Stimulated activated CD8-positive, alpha-beta memory T cell treated with anti-CD3 and anti-CD28 coated beads, Interleukin-4, amount 100 ng/mL, for 24 hours (primary cell): ENCODE results near the gene ENHO.
"Not testable (repeated sequence)": the region's sequence is repeated elsewhere in the genome, so short reads cannot be mapped to it uniquely, and the experiment has no call there.

Experiments
- DNase-seq: peaks from one replicate; pipeline ENCODE4 v3.0.0-alpha.2; 2020; ENCODE audit warnings: low read depth

Gene ENHO

DNA sequence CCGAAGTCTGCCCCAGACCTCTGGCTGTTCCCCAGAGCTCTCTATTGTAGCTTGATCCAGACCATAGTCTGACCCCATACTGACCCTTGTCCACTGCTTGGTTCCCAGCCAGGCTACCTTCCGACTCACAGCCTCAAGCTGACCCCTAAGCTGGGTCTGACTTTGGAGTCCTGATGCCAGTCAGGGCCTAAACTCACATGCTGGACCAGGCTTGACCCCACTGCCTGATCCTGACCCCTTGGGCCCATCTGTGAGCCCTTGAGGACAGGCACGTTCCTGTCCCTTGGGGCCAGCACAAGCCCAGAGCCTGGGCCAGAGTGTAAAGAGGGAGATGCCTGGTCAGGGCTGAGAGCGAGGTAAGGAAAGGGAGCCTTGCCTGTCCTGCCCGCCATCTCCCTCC lies 32.7 kb upstream of the ENHO start:
- DNase-seq: no peak

DNA sequence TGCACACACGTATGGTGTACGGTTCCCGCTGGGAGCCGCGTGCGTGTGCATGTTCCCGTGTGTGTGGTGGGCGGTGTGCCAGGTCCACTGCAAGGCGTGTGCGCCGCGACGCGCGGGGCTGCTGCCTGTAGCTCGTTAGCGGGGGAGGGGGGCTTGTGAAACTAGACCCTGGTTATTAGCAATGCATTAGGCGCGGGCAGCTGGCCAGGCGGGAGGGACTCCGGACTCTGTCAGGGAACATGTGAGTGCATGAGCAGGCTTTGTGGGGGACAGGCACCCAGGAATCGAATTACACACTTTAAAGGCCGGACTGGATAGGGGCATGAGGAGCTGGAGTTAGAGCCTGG lies 32.2 kb upstream of the ENHO start:
- no peak for DNase-seq

DNA sequence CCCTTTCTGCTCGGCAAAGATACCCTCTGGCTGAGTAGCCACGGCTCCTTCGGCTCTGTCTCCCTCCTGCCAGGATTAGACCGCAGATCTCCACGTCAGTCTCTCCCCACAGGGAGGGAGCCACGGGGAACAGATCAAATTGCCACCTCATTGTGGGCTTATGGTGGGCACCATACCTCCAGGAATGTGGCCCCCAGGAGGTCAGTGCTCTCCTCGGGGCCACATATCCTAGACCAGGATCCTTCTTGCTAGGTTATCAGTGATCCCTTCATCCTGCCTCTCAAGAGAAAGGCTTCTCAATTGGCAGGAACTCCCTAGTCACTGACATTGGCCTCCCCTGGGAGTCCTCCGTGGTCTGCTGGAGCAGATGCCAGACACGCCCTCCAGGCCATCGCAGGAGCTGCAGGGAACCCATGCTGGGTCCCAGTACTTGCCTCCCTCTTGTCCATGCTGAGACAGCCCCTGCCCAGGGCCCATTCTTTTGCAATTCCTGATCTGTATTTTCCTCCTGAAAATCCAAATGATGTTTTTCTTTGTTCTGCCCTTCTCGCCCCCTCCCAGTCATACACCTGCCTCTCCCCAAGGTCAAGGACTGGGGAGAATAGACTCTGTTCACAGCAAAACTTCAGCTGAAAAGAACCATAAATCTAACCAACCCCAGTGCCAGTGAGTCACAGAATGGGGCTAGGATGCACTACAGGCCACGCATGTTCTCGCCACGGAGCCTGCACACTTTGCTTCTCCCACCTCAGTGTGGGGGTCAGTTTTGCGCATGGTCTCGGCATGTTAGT lies 31.6 kb upstream of the ENHO start:
- DNase-seq: no peak

DNA sequence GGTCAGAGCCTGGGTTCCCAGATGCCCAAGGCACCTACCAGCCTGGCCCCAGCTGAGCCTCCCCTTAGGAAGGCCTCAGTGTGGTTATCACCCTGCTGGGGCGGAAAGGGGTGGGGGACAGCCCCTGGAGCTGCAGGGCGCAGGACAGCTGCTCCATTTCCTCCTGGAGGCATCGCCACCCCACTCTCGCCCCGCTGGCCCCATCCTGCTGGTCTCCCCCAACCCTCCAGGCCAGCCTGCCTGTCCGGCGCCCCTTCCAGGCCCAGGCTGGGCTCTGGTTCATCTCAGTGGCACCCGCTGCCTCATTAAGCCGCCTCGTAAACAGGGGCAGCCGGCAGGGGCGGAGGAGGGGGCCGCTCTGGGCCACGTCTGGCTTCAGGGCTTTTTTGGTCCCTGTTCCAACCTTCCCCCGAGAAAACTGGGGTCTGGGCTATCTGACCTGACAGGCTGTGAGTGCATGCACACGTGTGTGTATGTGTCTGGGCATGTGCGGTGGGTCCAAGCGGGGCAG lies 30.8 kb upstream of the ENHO start:
- no peak for DNase-seq

DNA sequence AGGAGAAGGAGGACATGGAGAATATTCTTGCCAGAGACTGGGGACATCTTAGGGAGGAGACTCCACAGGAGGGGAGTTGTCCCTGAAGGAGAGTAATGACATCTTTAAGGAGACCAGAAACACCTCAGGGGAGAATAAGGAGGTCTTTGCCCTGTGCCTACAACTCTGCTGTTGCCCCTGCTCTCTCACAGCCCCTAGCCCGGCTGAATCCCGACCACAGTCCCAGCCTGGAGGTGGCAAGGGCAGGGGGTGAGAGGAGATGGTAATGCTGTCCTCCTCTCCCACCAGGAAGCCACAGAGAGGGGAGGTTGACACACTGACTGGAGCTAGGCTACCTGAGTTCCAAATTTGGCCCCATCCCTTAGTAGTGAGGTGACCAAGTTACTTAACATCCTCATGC lies 30.2 kb upstream of the ENHO start:
- no peak for DNase-seq

DNA sequence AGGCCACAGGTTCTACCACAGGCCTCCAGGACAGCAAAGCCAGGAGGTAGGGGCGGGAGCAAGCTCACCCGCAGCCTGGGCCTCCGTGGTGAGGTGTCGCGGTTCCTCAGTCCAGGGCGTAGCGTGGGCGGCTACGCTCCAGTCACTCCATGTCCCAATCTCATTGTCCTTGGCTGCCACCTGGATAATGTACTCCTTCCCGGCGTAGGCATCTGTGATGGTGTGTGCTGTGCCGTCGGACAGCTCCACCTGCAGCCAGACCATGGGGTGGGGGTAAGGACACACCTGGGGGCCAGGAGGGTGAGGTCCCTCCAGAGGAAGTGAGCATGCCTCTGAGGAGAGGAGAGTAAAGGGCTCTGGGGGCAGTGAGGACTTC lies 29.8 kb upstream of the ENHO start:
- DNase-seq: no peak

DNA sequence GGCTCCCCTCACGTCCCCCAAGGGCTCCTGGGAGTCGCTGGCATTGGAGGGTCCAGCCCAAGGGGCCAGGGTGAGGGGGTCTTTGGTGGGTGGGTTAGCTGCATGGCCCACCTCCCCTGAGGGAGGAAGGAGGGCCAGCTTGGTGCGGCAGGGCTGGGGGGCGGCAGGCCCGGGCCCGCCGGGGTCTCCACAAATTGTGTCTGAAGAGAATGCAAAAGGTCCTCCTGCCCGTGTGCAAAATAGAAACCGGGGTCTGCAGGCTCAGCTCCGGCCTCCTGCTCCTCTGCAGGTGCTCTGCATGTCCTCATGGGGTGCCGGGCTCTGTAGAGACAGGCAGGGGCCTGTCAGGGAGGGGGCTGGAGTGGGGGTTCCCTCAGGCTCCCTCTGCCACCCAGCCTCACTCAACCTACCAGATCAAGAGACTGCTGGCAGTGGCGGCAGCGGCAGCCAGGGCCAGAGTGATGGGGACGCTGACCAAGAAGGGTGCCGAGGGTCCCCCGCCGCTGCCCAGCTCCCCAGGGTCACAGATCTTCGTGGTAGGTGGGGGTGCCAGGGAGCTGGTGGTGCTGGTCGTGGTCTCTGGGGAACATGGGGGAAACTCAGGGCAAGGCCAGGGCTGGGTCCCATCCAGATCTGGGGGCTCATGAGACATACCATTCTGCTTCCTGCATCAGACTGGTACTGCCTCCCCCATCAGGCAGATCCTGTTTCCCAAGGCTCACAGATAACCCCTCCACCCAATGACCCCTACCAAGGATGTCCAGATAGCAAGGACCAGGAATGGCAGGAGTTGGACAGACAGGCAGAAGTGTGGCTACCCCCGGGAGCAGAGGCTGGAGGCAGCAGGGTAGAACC lies 29.2 kb upstream of the ENHO start:
- DNase-seq: no peak

DNA sequence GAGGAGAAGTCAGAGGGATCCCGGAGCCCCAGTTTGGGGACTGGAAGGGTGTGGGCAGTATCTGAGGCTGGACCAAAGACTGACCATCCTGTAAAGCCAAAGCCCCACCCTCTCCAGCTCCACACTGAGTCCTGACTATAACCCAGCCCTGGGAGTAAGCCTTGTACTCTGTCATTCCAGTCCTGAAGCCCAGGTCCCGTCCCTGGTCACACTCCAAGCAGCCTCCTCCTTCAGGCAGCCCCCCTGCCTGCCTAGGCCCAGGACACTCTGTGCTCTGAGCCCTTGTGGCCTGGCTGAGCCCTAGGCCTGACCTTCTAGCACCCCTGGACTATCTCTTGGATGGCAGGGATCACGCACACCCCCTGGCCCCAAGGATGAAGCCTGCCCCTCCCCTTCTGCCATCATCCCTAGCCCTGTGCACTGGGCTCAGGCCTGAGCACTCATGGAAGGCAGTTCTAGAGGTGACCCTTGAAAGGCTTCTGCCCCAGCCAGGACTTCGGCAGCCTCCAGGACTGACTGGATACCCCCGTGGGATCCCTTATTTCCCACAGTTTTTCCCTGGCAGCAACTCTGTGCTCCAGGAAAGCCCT lies 28.0 kb upstream of the ENHO start:
- DNase-seq: no peak

DNA sequence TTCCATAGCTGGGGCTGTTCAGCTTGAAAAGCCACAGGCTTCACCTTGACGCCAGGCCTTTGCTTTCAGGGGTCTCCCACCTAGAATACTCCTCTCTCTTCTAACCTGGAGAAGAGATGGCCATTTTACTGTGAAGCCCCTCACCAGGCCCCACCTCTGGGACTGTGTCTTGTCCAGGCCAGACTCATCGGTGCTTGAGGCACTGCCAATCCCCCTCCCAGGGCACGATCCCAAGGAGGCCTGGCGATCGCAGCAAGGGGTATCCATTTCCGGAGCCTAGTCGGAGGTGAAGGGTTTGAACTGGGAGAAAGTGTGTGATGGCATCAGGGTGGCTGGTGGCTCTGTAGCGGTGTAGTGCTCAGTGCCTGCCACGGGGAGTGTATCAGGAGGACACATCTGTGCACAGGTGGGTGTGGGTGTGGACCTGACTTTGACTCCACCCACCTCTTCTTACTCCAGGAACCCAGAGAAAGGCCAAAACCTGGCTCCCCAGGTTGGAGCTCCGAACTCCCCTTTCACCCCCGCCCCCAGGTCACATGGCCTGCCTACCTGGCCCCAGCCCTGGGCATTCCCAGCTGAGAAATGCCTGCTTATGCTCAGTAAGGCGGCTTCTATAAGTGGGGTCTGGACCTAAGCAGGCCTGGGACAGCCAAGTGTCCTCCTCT lies 27.4 kb upstream of the ENHO start:
- no peak for DNase-seq

DNA sequence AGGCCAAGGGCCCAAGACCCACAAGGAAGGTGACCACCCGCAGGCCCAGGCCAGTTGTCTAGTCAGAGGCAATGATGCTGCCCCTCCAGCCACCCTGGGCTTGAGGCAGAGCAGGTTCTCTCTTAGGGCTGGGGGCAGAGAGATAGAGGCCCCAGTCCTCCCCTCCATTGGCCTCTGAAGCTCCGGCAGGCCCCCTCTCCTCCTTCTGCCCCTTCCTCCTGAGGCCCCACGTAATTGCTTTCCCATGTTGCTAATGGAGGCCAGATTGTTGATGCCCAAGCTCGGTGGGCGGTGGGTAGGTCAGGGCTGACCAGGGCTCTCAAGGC lies 26.6 kb upstream of the ENHO start:
- no peak for DNase-seq

DNA sequence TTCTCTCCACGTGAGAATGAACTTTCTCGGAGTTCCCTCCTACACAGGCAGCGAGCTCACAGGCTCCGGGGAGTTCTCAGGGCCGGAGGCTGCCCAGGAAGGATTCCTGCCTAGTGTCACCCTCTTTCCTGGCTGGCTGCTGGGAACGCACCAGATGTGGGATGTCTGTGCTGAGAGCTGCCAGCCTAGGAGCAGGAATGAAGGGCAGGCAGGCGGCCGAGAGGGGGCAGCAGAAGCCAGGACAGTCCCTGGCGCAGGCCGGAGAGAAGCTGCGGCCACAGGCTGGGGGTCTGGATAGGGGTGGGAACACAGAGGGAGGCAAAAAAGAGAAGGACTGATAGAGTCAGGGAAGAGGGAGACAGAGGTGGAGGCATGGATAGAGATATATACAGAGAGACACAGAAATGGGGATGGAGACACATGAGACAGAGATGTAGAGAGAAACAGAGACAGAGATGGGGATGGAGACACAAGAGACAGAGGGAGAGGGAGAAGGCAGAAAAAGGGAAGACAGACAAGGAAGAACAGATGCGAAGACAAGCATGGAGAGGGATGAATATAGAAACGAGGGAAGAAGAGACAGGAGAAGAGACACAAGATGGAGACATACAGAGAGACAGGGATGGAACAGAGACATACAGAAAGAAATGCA lies 25.3 kb upstream of the ENHO start:
- peak; percentile 22 for DNase-seq

DNA sequence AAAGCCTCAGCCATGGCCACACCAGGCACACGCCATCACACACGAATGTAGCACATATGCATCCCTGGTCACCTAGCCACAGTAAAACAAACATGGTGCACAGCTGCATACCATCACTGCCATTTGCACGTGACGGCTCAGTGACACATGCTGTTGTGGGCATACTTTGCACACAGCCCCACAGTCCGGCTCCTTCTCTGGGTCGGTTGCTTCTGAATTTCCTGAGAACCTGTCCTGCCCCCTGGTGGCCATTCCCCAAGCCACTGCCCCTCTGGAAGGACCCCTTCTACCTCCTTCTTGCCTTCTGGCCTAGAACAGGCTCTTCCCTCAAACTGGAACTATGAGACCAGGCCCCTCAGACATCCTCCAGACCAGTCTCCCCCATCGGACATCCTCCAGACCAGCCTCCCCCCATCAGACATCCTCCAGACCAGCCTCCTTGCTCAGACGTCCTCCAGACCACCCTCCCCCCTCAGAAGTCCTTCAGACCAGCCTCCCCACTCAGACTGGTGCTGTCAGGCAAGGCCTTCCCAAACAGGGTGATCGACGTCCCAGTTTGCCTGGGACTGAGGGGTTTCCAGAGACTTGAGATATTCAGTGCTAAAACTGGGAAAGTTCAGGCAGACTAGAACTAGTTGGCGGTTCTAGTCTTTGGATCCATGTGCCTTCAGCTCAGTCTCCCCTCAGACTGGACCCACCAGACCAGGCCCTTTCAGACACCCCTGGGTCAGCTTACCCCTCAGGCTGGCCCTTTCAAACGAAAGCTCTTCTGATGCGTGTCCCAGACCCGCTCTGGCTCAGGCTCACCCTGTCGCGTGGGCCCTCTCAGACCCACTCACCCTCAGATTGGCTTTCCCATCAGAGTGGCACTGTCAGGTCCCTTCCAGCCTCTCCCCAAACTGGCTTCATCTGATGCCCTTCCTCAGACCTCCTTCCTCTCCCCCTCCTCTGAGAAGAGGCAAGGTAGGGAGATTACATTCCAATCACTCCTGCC lies 24.3 kb upstream of the ENHO start:
- peak; percentile 45 for DNase-seq

DNA sequence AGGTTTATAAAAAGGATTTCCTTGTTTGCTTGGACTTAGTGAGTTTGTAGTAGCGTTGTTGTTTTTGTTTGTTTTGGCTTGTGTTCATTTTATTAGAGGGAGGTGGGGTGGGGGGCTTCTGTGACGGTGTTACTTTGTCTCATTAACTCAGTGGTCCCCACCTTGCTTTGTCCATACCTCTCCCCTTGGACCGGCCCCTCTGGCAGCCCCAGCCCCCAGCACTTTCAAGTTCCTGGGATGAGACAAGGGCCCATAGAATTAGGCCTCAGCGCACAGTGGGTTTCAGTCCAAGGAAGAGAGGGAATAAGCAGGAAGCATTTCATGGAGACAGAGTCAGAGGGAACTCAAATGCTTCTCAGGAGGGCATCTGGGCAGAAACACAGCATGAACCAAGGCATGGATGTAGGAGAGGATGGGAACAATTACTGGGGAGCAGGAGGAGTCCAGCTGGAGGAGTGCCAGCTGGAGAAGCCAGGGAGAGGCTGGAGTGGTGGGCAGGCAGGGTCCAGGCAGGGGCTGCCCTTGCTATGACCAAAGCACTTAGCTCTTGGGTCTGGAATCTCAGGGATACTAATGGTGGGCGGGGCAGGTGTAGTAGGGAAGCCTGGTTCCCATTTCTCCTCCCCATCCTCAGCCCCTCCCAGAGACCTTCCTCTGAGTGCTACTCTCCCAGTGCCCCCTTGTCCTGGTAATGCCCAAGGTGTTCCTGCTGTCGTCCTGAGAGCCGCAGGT lies 23.5 kb upstream of the ENHO start:
- no peak for DNase-seq

DNA sequence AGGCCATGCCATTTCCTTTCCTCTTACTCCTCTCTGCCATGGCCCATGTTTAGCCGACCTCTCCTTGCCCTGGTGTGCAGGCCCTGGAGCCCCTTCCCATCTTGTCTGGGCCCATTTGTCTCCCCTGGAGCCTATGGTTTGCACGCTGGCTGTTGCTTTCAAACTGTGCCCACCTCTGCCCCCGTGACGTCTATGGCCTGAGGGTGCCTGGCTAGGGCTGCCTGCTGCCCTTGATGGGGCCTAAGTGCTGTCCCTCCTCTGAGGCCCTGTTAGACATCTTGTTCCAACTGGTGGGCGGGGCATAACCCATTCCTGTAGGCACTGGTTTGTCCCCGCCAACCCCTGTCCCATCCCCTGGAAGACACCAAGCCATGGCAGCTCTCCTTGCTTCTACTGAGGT lies 22.7 kb upstream of the ENHO start:
- no peak for DNase-seq

DNA sequence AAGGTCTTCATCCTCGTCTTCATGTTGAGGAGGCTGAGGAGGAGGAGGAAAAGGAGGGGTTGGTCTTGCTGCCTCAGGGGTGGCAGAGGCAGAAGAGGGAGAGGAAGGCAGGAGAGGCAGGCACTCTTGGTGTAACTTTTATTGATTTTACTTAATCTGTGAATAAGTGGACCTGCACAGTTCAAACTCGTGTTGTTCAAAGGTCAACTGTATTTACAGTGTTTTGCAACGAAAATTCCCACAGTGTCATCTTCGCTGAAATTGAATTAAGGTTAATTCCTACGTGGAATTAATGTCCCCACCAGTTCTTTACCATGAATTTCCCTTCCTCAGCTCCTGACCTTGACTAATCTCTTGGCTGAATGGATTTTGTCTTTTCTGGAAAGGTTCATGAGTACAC lies 21.2 kb upstream of the ENHO start:
- no peak for DNase-seq

DNA sequence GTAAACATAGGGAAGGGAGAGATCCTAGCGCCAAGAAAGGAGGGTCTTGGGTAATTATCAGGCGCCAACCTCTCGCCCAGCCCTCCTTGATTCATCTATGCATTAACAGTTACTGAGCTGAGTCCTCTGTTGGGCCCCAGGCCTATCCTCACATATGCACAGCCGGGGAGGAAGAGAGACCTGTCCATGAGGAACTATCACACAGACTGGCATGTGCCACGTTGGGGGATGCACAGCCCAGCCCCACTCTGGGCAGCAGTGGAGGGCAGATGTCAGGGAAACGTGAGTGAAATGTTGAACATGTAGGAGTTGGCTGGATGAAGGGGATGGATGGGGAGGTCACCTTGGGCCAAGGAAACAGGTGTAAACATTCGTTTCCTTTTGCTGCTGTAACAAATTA lies 18.8 kb upstream of the ENHO start:
- no peak for DNase-seq

DNA sequence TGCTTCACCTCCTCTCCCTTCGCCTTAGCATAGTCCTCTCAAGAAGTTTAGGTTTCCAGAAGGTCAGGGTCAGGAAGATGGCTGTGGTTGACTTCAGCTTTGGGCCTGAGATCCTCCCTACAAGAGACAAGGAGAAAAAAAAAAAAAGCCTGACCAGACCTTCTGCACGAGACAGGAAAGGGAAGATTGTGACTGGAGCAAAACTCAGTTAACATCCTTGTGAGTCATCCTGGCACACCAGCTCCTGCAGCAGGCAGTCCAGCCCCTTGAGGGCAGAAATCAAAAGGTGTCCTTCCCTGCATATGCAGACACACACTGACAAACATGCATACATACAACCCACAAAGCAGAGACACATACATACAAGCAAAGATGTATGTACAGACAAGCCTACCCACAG lies 18.0 kb upstream of the ENHO start:
- no peak for DNase-seq

DNA sequence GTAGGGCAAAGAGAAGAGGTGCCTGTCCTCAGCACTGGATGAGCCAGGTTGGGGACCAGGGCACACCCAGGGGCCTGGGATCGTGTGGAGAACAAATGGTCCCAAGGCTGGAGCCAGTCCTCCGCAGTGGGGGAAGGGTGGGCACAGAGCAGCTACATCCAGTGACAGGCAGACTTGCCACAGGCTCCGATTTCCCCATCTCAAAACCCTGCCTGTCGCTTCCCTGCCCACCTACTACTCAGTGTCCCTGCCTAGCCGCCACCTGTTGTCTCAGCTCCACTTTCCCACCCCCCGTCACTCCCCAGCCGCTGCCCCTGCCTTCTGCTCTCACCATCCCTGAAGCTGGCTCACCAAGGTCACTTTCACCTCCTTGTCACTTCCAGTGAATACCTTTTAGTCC lies 13.9 kb upstream of the ENHO start:
- DNase-seq: no peak

DNA sequence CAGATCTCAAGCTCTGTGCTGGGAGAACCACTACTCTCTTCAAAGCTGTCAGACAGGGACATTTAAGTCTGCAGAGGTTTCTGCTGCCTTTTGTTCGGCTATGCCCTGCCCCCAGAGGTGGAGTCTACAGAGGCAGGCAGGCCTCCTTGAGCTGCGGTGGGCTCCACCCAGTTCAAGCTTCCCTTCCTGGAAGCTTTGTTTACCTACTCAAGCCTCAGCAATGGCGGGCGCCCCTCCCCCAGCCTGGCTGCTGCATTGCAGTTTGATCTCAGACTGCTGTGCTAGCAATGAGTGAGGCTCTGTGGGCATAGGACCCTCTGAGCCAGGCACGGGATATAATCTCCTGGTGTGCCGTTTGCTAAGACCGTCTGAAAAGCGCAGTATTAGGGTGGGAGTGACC lies 9.3 kb upstream of the ENHO start:
- DNase-seq: not testable (repeated sequence)

DNA sequence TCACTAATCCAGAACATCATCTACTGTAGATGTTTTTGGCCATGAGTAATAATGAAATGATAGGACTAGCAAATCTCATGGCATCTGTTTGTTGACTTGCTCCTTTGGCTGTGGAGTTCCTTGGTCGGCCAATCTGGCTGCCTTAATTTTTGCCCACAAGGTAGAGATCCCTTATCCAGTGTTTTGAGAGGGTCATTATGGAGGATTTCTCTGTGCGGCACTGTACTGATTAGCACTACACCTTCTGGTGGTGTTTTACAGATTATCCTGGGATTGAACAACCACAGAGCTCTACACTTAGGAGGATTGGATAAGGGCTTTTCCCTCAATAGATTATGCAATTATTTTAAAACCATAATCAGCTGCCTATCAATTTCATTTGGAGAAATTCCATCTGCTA lies 3.2 kb upstream of the ENHO start:
- DNase-seq: no peak
